Pulmonary artery endothelial cell (primary cell): ENCODE results near the gene ZNF606. TPM values are rescaled to one million over a fixed set of nuclear protein-coding genes. Genes with fewer than 3 reads are reported as not detected.

ENCODE experiments used
- DNase-seq: peaks from one replicate; pipeline ENCODE4 v3.0.0-alpha.2; 2011; ENCODE audit warnings: low read depth, low spot score
- total RNA-seq: library from RNA; depleted of rRNA; stranded (reverse); fragments of >200 nt; gene quantifications from 2 replicates; pipeline ENCODE4 v1.2.3, GENCODE V29; 2014

ZNF606 gene
- total RNA-seq: 8.3 and 12.6 TPM in 2 replicates

- DNase-seq: peak; percentile 61
These were observed at the start of gene ZNF606 for GRCh38 chr19:58002384-58003173. Gene ZNF606, minus strand, starts transcription at chr19:58002820. Its CDS starts 1,501 bp downstream, at chr19:58001319.

- DNase-seq: no peak
These were observed 49.6 kb upstream of the ZNF606 start for GRCh38 chr19:58052256-58052655.

- no peak for DNase-seq
These were observed 45.1 kb upstream of the ZNF606 start for GRCh38 chr19:58047672-58048071.

- DNase-seq: no peak
These were observed 44.2 kb upstream of the ZNF606 start for GRCh38 chr19:58046856-58047255.

- no peak for DNase-seq
These were observed 42.9 kb upstream of the ZNF606 start for GRCh38 chr19:58045411-58046050.

- no peak for DNase-seq
These were observed 42.3 kb upstream of the ZNF606 start for GRCh38 chr19:58044886-58045285.

GRCh38 chr19:58044391-58044790, 41.8 kb upstream of the ZNF606 start:
- no peak for DNase-seq

GRCh38 chr19:58042495-58043340, 40.1 kb upstream of the ZNF606 start:
- DNase-seq: no peak

- DNase-seq: no peak
These were observed 38.3 kb upstream of the ZNF606 start for GRCh38 chr19:58040751-58041525.

GRCh38 chr19:58038688-58039204, 36.1 kb upstream of the ZNF606 start:
- DNase-seq: no peak

- DNase-seq: no peak
These were observed 35.5 kb upstream of the ZNF606 start for GRCh38 chr19:58037927-58038687.

- DNase-seq: no peak
These were observed 33.2 kb upstream of the ZNF606 start for GRCh38 chr19:58035863-58036262.

- no peak for DNase-seq
These were observed 31.8 kb upstream of the ZNF606 start for GRCh38 chr19:58034477-58034793.

- no peak for DNase-seq
These were observed 31.3 kb upstream of the ZNF606 start, which contains the start of gene ZSCAN1 for GRCh38 chr19:58033741-58034476. Gene ZSCAN1, plus strand, starts transcription at chr19:58034025. Its CDS starts 3,812 bp downstream, at chr19:58037837.

GRCh38 chr19:58024661-58025060, 22.0 kb upstream of the ZNF606 start:
- DNase-seq: no peak

- DNase-seq: no peak
These were observed 19.7 kb upstream of the ZNF606 start for GRCh38 chr19:58022283-58022660.

- DNase-seq: no peak
These were observed 19.1 kb upstream of the ZNF606 start for GRCh38 chr19:58021541-58022282.

- no peak for DNase-seq
These were observed 17.5 kb upstream of the ZNF606 start for GRCh38 chr19:58020129-58020528.

GRCh38 chr19:58014141-58014540, 11.5 kb upstream of the ZNF606 start:
- DNase-seq: no peak
